Keratinocyte (primary cell): ENCODE data around the gene CD96. TPM values are rescaled to one million over a fixed set of nuclear protein-coding genes. Genes with fewer than 3 reads are reported as not detected.
A peak's percentile ranks its signal among the peaks of the same experiment; 100 is the strongest.

Experiments used
- DNase-seq: peaks from one replicate; pipeline ENCODE4 v3.0.0-alpha.2; 2011; ENCODE audit warnings: low read depth, missing footprints, low spot score
- FAIRE-seq: peaks from 2 replicates; lab custom pipeline; 2011; peaks lifted over from hg19 to GRCh38; lab: Jason Lieb, UNC
- H2AFZ ChIP-seq: 2 replicates; pipeline ENCODE4 v1.6.0; 2012; ENCODE audit warnings: low read length, control low read depth, inconsistent platforms; ENCODE audit not compliant: control insufficient read depth
- H3K27ac ChIP-seq: 2 replicates; pipeline ENCODE4 v1.5.1; 2011; ENCODE audit warnings: low read length; ENCODE audit not compliant: control insufficient read depth, insufficient read depth
- H3K27me3 ChIP-seq: 3 replicates; pipeline ENCODE4 v1.6.0; 2011; ENCODE audit warnings: low read length; ENCODE audit not compliant: control insufficient read depth, insufficient read depth; ENCODE audit errors: extremely low read depth
- H3K36me3 ChIP-seq, 2 experiments: 2 replicates in 1 of 2; 3 replicates in 1 of 2; pipeline ENCODE4 v1.5.1; 2011; ENCODE audit warnings: low read length in 2 of 2, mild to moderate bottlenecking in 1 of 2; ENCODE audit not compliant: control insufficient read depth in 2 of 2, insufficient read depth in 2 of 2; ENCODE audit errors: extremely low read depth in 1 of 2
- H3K4me1 ChIP-seq: 3 replicates; pipeline ENCODE4 v1.5.1; 2011; ENCODE audit warnings: low read length; ENCODE audit not compliant: control insufficient read depth, insufficient read depth; ENCODE audit errors: extremely low read depth
- H3K4me2 ChIP-seq: 3 replicates; pipeline ENCODE4 v1.6.0; 2011; ENCODE audit warnings: low read depth, low read length; ENCODE audit not compliant: control insufficient read depth, insufficient read depth; ENCODE audit errors: extremely low read depth
- H3K4me3 ChIP-seq, 3 experiments: fragments of 200-600 bp in 1 of 3; sonication (generic) in 1 of 3; 2 replicates in 2 of 3; 3 replicates in 1 of 3; pipeline ENCODE4 v1.5.1; 2011 to 2016; ENCODE audit warnings: low read length in 3 of 3, mild to moderate bottlenecking in 3 of 3, control low read depth in 2 of 3, inconsistent platforms in 1 of 3, low read depth in 1 of 3, mixed read lengths in 1 of 3, mixed run types in 1 of 3, moderate library complexity in 1 of 3; ENCODE audit not compliant: control insufficient read depth in 2 of 3, insufficient read depth in 2 of 3; ENCODE audit errors: extremely low read depth in 1 of 3
- H3K79me2 ChIP-seq: 2 replicates; pipeline ENCODE4 v1.6.0; 2012; ENCODE audit warnings: low read length; ENCODE audit not compliant: control insufficient read depth, insufficient read depth
- H3K9ac ChIP-seq: 3 replicates; pipeline ENCODE4 v1.6.0; 2011; ENCODE audit warnings: low read length; ENCODE audit not compliant: control insufficient read depth, insufficient read depth; ENCODE audit errors: extremely low read depth
- H3K9me1 ChIP-seq: 3 replicates; pipeline ENCODE4 v1.6.0; 2011; ENCODE audit warnings: low read length; ENCODE audit not compliant: control insufficient read depth, insufficient read depth; ENCODE audit errors: extremely low read depth
- H3K9me3 ChIP-seq: 2 replicates; pipeline ENCODE4 v1.5.1; 2012; ENCODE audit warnings: low read depth, low read length; ENCODE audit not compliant: control insufficient read depth
- H4K20me1 ChIP-seq: 3 replicates; pipeline ENCODE4 v1.6.0; 2011; ENCODE audit warnings: low read length; ENCODE audit not compliant: control insufficient read depth, insufficient read depth; ENCODE audit errors: extremely low read depth
- CTCF ChIP-seq, 3 experiments: IDR thresholded peaks in 1 of 3; conservative IDR thresholded peaks in 1 of 3; optimal IDR thresholded peaks in 1 of 3; 2 replicates in 2 of 3; 3 replicates in 1 of 3; pipeline versions ENCODE3 to v1.5.1; 2011; ENCODE audit warnings: low read length in 3 of 3, mild to moderate bottlenecking in 3 of 3, moderate library complexity in 2 of 3, control low read depth in 1 of 3, inconsistent platforms in 1 of 3; ENCODE audit not compliant: insufficient read depth in 2 of 3; ENCODE audit errors: extremely low read depth in 1 of 3
- EZH2 ChIP-seq: IDR thresholded peaks from one replicate; pipeline ENCODE4 v1.6.1; 2012; ENCODE audit warnings: inconsistent platforms, mild to moderate bottlenecking, low read length, moderate library complexity
- dilution Hi-C: fragments of 300-500 bp; cut with MboI; formaldehyde crosslinking; loops from one replicate; pipeline ENCODE4 v1.7.0; 2020; ENCODE audit warnings: low sequenced_read_pairs; ENCODE audit not compliant: extremely low pct_ligation_motif_present
- polyA plus RNA-seq, 5 experiments: library from polyadenylated mRNA; depleted of rRNA in 3 of 5; stranded (reverse) in 3 of 5; stranded (forward) in 1 of 5; unstranded in 1 of 5; fragments of >200 nt; gene quantifications; 1 replicate in 1 of 5; 2 replicates in 3 of 5; 3 replicates in 1 of 5; pipeline versions ENCODE4 v1.2.1 to v1.2.3, GENCODE V29; 2011 to 2012; ENCODE audit warnings: missing spikeins in 2 of 5, low read depth in 1 of 5, low replicate concordance in 1 of 5

The CD96 gene
- polyA plus RNA-seq, 1 donor (not counting 4 experiments of a cell fraction or from before 2014, with no cell fraction given) = 0.13 TPM

GRCh38 chr3:111585217-111585616 is 43.2 kb downstream of the CD96 start:
- DNase-seq = no peak
- H4K20me1 ChIP-seq = no peaks in the 10 kb centered on the region
- H3K79me2 ChIP-seq = no peaks in the 10 kb centered on the region
- TF ChIP-seq EZH2 = no peak
- TF ChIP-seq CTCF (optimal IDR thresholded peaks at IDR 0.05 in 1 of 3, IDR thresholded peaks at IDR 0.05 in 1 of 3, conservative IDR thresholded peaks at IDR 0.05 in 1 of 3; ENCODE audit: extremely low read depth in 1 of 3, insufficient read depth in 2 of 3, low read length in 3 of 3) = no peak
- FAIRE-seq = peak; percentile 75
- no peak overlapping the region for H2AFZ ChIP-seq
- H3K9me1 ChIP-seq = no peaks in the 10 kb centered on the region
- peak overlapping the region; percentile 97 for H3K27ac ChIP-seq
- peak overlapping the region; percentile 66 for H3K9ac ChIP-seq
- dilution Hi-C loops = loop anchor here (25.0 kb wide), 1 partner anchor 102 kb away; no protein-coding TSS in a partner anchor
- H3K36me3 ChIP-seq = no peaks in the 10 kb centered on the region
- H3K4me3 ChIP-seq = peak overlapping the region in 2 of 3 experiments; percentile 13 to 24
- peaks cover 1% of the 10 kb centered on the region for H3K9me3 ChIP-seq
- peak overlapping the region; percentile 73 for H3K4me2 ChIP-seq
- no peaks in the 10 kb centered on the region for H3K27me3 ChIP-seq
- peaks cover 54% of the 10 kb centered on the region for H3K4me1 ChIP-seq

GRCh38 chr3:111588527-111588926 is 46.5 kb downstream of the CD96 start:
- Histone ChIP-seq H3K36me3 (peaks cover 3 to 13% of the 10 kb centered on the region in 2 experiments), H3K27me3 (no peaks in the 10 kb centered on the region), H3K9ac (peak overlapping the region; percentile 24), H3K27ac (peak overlapping the region; percentile 70), H3K4me3 (no peak overlapping the region), H3K79me2 (peaks cover 25% of the 10 kb centered on the region), H3K9me1 (no peaks in the 10 kb centered on the region), H3K9me3 (peaks cover 1% of the 10 kb centered on the region), H2AFZ (no peak overlapping the region), H3K4me2 (no peak overlapping the region), H3K4me1 (peaks cover 56% of the 10 kb centered on the region), H4K20me1 (no peaks in the 10 kb centered on the region)
- no peak for TF ChIP-seq CTCF (optimal IDR thresholded peaks at IDR 0.05 in 1 of 3, IDR thresholded peaks at IDR 0.05 in 1 of 3, conservative IDR thresholded peaks at IDR 0.05 in 1 of 3; ENCODE audit: extremely low read depth in 1 of 3, insufficient read depth in 2 of 3, low read length in 3 of 3)
- TF ChIP-seq EZH2 = no peak
- dilution Hi-C loops = loop anchor here (25.0 kb wide), 1 partner anchor 99 kb away; no protein-coding TSS in a partner anchor
- DNase-seq (no peak), FAIRE-seq (no peak)
